HepG2 (cell line): ENCODE data around the gene EYA3. TPM values are rescaled to one million over a fixed set of nuclear protein-coding genes. Genes with fewer than 3 reads are reported as not detected.

Source experiments
- ATAC-seq: fragments of 200-7000 bp; cut with Tn5 transposase; 3 replicates; pipeline ENCODE4 v1.9.1; 2020; ENCODE audit warnings: mild to moderate bottlenecking, moderate library complexity
- BruUV-seq: library from RNA; stranded (reverse); fragments of 400-500 nt; replicated peaks from 2 replicates; lab custom pipeline; 2021; lab: Mats Ljungman, UMichigan
- CTCF ChIA-PET: fragments of 300-600 bp; formaldehyde crosslinking; extraction: SDS; loops from one replicate; lab custom pipeline; 2021; ENCODE audit warnings: low total read pairs, inconsistent platforms, low intra/inter-chr PET ratio; lab: Yijun Ruan, JAX
- POLR2A ChIA-PET: fragments of 350-600 bp; sonication (Branson Sonifier 250); formaldehyde crosslinking; loops from one replicate; lab custom pipeline; 2020; ENCODE audit warnings: antibody characterized with exemption, inconsistent platforms; lab: Yijun Ruan, JAX
- DNase-seq: peaks from one replicate; pipeline ENCODE4 v3.0.0-alpha.2; 2015; ENCODE audit warnings: low spot score
- FAIRE-seq: peaks from 3 replicates; lab custom pipeline; 2011; peaks lifted over from hg19 to GRCh38; lab: Jason Lieb, UNC
- H2AFZ ChIP-seq: one replicate; pipeline ENCODE4 v1.6.1; 2011; ENCODE audit warnings: low read length, inconsistent platforms
- H3K27ac ChIP-seq: fragments of 300-600 bp; 3 replicates; pipeline ENCODE4 v1.8.0; 2011; ENCODE audit warnings: mixed run types, mild to moderate bottlenecking, mixed read lengths, low read length, inconsistent platforms; ENCODE audit not compliant: insufficient read depth; ENCODE audit errors: extremely low read length
- H3K27me3 ChIP-seq, 2 experiments: fragments of 200-600 bp in 1 of 2; 2 replicates in 1 of 2; 3 replicates in 1 of 2; pipeline versions ENCODE4 v1.6.0 to v1.8.0; 2011; ENCODE audit warnings: low read length in 2 of 2, mild to moderate bottlenecking in 2 of 2, moderate library complexity in 2 of 2, inconsistent platforms in 1 of 2; ENCODE audit not compliant: insufficient read depth in 2 of 2, control insufficient read depth in 1 of 2
- H3K36me3 ChIP-seq, 2 experiments: fragments of 200-600 bp in 1 of 2; replicated peaks in 1 of 2; 2 replicates in 1 of 2; 3 replicates in 1 of 2; pipeline versions ENCODE4 v1.5.1 to v1.8.0; 2011; ENCODE audit warnings: low read length in 2 of 2, inconsistent platforms in 1 of 2; ENCODE audit not compliant: insufficient read depth in 2 of 2, control insufficient read depth in 1 of 2
- H3K4me1 ChIP-seq: 2 replicates; pipeline ENCODE4 v1.5.1; 2012; ENCODE audit warnings: low read length, inconsistent platforms; ENCODE audit not compliant: insufficient read depth
- H3K4me2 ChIP-seq: 2 replicates; pipeline ENCODE4 v1.6.0; 2011; ENCODE audit warnings: low read depth, low read length, inconsistent platforms
- H3K4me3 ChIP-seq, 3 experiments: fragments of 200-600 bp in 1 of 3; sonication (generic), shearing (Covaris generic) in 1 of 3; replicated peaks in 1 of 3; 2 replicates each; pipeline ENCODE4 v1.5.1; 2011 to 2016; ENCODE audit warnings: low read length in 3 of 3, inconsistent platforms in 2 of 3, low read depth in 2 of 3, mild to moderate bottlenecking in 2 of 3, control low read depth in 1 of 3, mixed read lengths in 1 of 3; ENCODE audit not compliant: insufficient read depth in 1 of 3
- H3K79me2 ChIP-seq: one replicate; pipeline ENCODE4 v1.6.1; 2011; ENCODE audit warnings: low read length, inconsistent platforms; ENCODE audit not compliant: insufficient read depth
- H3K9ac ChIP-seq: 2 replicates; pipeline ENCODE4 v1.6.0; 2011; ENCODE audit warnings: mild to moderate bottlenecking, low read depth, low read length, inconsistent platforms; ENCODE audit not compliant: insufficient read depth
- H3K9me3 ChIP-seq: 2 replicates; pipeline ENCODE4 v1.5.1; 2012; ENCODE audit warnings: mild to moderate bottlenecking, low read length
- H4K20me1 ChIP-seq: 2 replicates; pipeline ENCODE4 v1.6.0; 2011; ENCODE audit warnings: inconsistent platforms, mild to moderate bottlenecking, low read length, moderate library complexity; ENCODE audit not compliant: insufficient read depth
- ISX ChIP-seq: sonication (generic); formaldehyde crosslinking; conservative IDR thresholded peaks from 2 replicates; pipeline ENCODE4 v1.5.0; 2020; ENCODE audit warnings: missing genetic modification reagents
- PAX8 ChIP-seq: sonication (generic); formaldehyde crosslinking; IDR thresholded peaks from 2 replicates; pipeline ENCODE4 v1.8.0; 2022; ENCODE audit warnings: mild to moderate bottlenecking, missing genetic modification reagents, borderline replicate concordance
- TCF12 ChIP-seq, 2 experiments: fragments of 450-650 bp in 1 of 2; sonication (generic) in 1 of 2; formaldehyde crosslinking in 1 of 2; IDR thresholded peaks; 2 replicates each; pipeline versions ENCODE4 v1.6.1 to v1.8.0; 2017 to 2022; ENCODE audit warnings: antibody characterized with exemption in 1 of 2, mild to moderate bottlenecking in 1 of 2, missing genetic modification reagents in 1 of 2, moderate library complexity in 1 of 2
- THAP11 ChIP-seq: IDR thresholded peaks from 2 replicates; pipeline ENCODE4 v1.6.1; 2016; ENCODE audit warnings: missing biosample characterization, missing genetic modification reagents
- TOPORS ChIP-seq: sonication (generic); formaldehyde crosslinking; IDR thresholded peaks from 2 replicates; pipeline ENCODE4 v1.8.0; 2023; ENCODE audit warnings: mild to moderate bottlenecking, missing genetic modification reagents
- ZNF598 ChIP-seq: sonication (generic); formaldehyde crosslinking; IDR thresholded peaks from 2 replicates; pipeline ENCODE4 v1.5.1; 2020; ENCODE audit warnings: mild to moderate bottlenecking, missing genetic modification reagents, borderline replicate concordance
- ZNF629 ChIP-seq: sonication (generic); formaldehyde crosslinking; conservative IDR thresholded peaks from 2 replicates; pipeline ENCODE4 v1.5.0; 2020; ENCODE audit warnings: missing genetic modification reagents
- WGBS: methylation state at CpG from one replicate; pipeline ENCODE4 v1.1.6; 2017; ENCODE audit warnings: low lambda C conversion rate; 5-methylcytosine and 5-hydroxymethylcytosine counted together
- in situ Hi-C: cut with HindIII; loops from 2 replicates; pipeline ENCODE4 v1.10.0; 2017; ENCODE audit warnings: low pct_unique_long_range_greater_than_20kb; ENCODE audit not compliant: extremely low pct_ligation_motif_present
- intact Hi-C: fragments of 100-400 bp; cut with micrococcal nuclease; formaldehyde crosslinking; loops from one replicate; pipeline ENCODE4 v1.10.0; 2022; ENCODE audit not compliant: unreplicated experiment
- polyA plus RNA-seq, 8 experiments: library from polyadenylated mRNA; depleted of rRNA in 3 of 8; stranded (reverse) in 7 of 8; unstranded in 1 of 8; fragments of >200 nt; fragmentation: Illumina TruSeq in 4 of 8; extraction: Trizol in 4 of 8; gene quantifications; 2 replicates each; pipeline versions ENCODE4 v1.2.1 to v1.2.3, GENCODE V29; 2011 to 2016; ENCODE audit warnings: low read depth in 4 of 8, missing spikeins in 1 of 8, mixed read lengths in 1 of 8; ENCODE audit not compliant: insufficient read depth in 1 of 8
- total RNA-seq, 5 experiments: library from RNA; depleted of rRNA; stranded (reverse); fragments of >200 nt; fragmentation: Illumina TruSeq; extraction: Trizol; gene quantifications; 2 replicates each; pipeline ENCODE4 v1.2.3, GENCODE V29; 2016; ENCODE audit warnings: low read depth in 1 of 5
- TF ChIP-seq, protein P1 (sequence below): fragments of 450-650 bp; IDR thresholded peaks from 2 replicates; pipeline ENCODE4 v1.6.1; 2016
- TF ChIP-seq, protein P2 (sequence below), 2 experiments: sonication (generic) in 1 of 2; formaldehyde crosslinking in 1 of 2; IDR thresholded peaks; 2 replicates each; pipeline versions ENCODE4 v1.4.0 to v1.6.1; 2016 to 2020; ENCODE audit warnings: borderline replicate concordance in 1 of 2, low read depth in 1 of 2, mild to moderate bottlenecking in 1 of 2, missing genetic modification reagents in 1 of 2
- TF ChIP-seq, protein P3 (sequence below): IDR thresholded peaks from 2 replicates; pipeline ENCODE4 v1.6.1; 2016; ENCODE audit warnings: missing compliant biosample characterization, missing genetic modification reagents, borderline replicate concordance

The EYA3 gene
- total and polyA plus RNA-seq, 2 of the 13 experiments (the other 11 are each of a cell fraction or from before 2014, with no cell fraction given) = 13.9 to 19.7 TPM

DNA sequence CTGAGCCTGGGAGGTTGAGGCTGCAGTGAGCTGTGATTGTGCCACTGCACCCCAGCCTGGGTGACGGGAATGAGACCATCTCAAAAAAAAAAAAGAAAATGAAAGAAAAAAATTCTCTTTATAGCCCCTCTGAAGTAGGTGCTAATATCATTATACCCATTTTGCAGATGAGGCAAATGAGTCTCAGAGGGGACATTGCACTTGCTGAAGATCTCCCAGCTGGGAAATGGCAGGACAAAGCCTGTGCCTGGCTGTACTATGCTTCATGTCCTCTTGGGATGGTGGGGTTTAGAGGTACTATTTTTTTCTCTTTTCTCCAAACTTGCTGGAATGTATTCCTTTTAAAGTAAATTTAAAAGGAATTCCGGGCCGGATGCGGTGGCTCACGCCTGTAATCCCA, 152.0 kb downstream of the EYA3 start:
- CTCF ChIA-PET = no interaction called here

DNA sequence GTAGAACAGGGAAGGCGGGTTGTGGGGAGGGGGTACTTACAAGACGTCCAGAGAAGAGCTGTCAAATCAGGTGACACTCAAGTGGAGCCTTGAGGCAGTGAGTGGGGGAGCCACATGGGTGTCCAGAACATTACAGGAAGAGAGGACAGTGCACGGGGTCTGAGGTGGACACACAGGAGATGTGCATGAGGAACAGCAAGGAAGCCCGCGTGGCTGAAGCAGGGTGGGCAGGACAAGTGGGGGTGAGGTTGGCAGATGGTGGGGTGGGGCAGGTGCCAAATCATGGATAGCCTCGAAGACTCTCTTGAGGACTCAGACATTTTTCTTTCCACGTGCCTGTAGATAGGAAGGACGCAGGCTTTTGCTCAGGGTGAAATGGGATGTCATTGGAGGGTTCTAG, 152.7 kb downstream of the EYA3 start:
- Histone ChIP-seq H3K4me1 (peaks cover 30% of the 10 kb centered on the region), H3K9me3 (no peaks in the 10 kb centered on the region), H3K4me3 (peak overlapping the region in 2 of 3 experiments; percentile 52 to 70; a peak in 4 of 6 replicates), H3K27me3 (no peaks in the 10 kb centered on the region), H3K9ac (peak overlapping the region; percentile 52; the same call in 1 of the 2 replicates), H3K27ac (no peak overlapping the region), H2AFZ (peak overlapping the region; percentile 64), H4K20me1 (no peaks in the 10 kb centered on the region), H3K79me2 (no peaks in the 10 kb centered on the region), H3K4me2 (peak overlapping the region; percentile 97), H3K36me3 (no peaks in the 10 kb centered on the region)
- 26% methylated on average over 8 of the region's 8 CpGs for WGBS
- no peak for DNase-seq
- ATAC-seq = no peak; the same call in 2 of the 3 replicates
- ChIA-PET CTCF (no interaction called here), POLR2A (interaction anchor here (0.8 to 1.1 kb wide), 3 partner anchors 8 to 105 kb away, joined by 3 to 4 read pairs (median 3); partner anchors contain the start of gene PPP1R8)
- BruUV-seq = no TSS peak
- in situ Hi-C loops (loop anchor here (10.0 kb wide), 1 partner anchor 81 kb away; no protein-coding TSS in a partner anchor), intact Hi-C loops (loop anchor here (1.0 kb wide), 1 partner anchor 8 kb away; no protein-coding TSS in a partner anchor)
- FAIRE-seq = no peak
- no peak for TF ChIP-seq TOPORS (CRISPR knock-in tag)
- TF ChIP-seq ISX (CRISPR knock-in tag) = no peak
- TF ChIP-seq TCF12 (IDR thresholded peaks at IDR 0.05) = no peak
- TF ChIP-seq TCF12 (CRISPR knock-in tag; IDR thresholded peaks at IDR 0.05) = no peak
- TF ChIP-seq ZNF598 (CRISPR knock-in tag) = no peak
- TF ChIP-seq, protein P1, sequence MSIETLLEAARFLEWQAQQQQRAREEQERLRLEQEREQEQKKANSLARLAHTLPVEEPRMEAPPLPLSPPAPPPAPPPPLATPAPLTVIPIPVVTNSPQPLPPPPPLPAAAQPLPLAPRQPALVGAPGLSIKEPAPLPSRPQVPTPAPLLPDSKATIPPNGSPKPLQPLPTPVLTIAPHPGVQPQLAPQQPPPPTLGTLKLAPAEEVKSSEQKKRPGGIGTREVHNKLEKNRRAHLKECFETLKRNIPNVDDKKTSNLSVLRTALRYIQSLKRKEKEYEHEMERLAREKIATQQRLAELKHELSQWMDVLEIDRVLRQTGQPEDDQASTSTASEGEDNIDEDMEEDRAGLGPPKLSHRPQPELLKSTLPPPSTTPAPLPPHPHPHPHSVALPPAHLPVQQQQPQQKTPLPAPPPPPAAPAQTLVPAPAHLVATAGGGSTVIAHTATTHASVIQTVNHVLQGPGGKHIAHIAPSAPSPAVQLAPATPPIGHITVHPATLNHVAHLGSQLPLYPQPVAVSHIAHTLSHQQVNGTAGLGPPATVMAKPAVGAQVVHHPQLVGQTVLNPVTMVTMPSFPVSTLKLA = no peak
- TF ChIP-seq, protein P2, sequence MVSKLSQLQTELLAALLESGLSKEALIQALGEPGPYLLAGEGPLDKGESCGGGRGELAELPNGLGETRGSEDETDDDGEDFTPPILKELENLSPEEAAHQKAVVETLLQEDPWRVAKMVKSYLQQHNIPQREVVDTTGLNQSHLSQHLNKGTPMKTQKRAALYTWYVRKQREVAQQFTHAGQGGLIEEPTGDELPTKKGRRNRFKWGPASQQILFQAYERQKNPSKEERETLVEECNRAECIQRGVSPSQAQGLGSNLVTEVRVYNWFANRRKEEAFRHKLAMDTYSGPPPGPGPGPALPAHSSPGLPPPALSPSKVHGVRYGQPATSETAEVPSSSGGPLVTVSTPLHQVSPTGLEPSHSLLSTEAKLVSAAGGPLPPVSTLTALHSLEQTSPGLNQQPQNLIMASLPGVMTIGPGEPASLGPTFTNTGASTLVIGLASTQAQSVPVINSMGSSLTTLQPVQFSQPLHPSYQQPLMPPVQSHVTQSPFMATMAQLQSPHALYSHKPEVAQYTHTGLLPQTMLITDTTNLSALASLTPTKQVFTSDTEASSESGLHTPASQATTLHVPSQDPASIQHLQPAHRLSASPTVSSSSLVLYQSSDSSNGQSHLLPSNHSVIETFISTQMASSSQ (IDR thresholded peaks at IDR 0.05; ENCODE audit: low read depth) = no peak
- TF ChIP-seq, protein P2 (CRISPR knock-in tag; IDR thresholded peaks at IDR 0.05; ENCODE audit: borderline replicate concordance) = no peak
- no peak for TF ChIP-seq PAX8 (CRISPR knock-in tag)
- TF ChIP-seq, protein P3, sequence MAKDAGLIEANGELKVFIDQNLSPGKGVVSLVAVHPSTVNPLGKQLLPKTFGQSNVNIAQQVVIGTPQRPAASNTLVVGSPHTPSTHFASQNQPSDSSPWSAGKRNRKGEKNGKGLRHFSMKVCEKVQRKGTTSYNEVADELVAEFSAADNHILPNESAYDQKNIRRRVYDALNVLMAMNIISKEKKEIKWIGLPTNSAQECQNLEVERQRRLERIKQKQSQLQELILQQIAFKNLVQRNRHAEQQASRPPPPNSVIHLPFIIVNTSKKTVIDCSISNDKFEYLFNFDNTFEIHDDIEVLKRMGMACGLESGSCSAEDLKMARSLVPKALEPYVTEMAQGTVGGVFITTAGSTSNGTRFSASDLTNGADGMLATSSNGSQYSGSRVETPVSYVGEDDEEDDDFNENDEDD (CRISPR knock-in tag) = no peak

More for the DNA sequence above, 152.0 kb downstream of the EYA3 start:
- Histone ChIP-seq H4K20me1 (no peaks in the 10 kb centered on the region), H3K4me2 (no peak overlapping the region), H3K27me3 (no peaks in the 10 kb centered on the region), H3K9me3 (no peaks in the 10 kb centered on the region), H3K4me1 (peaks cover 33% of the 10 kb centered on the region), H3K79me2 (no peaks in the 10 kb centered on the region), H3K9ac (no peak overlapping the region), H3K36me3 (no peaks in the 10 kb centered on the region), H3K4me3 (no peak overlapping the region), H3K27ac (no peak overlapping the region)
- POLR2A ChIA-PET = no interaction called here
- intact Hi-C loops = no loop called here
- WGBS = 62% methylated on average over 5 of the region's 5 CpGs
- TF ChIP-seq THAP11 (no peak), ZNF629 (CRISPR knock-in tag) (peak; percentile 79)
- TF ChIP-seq, all 625 proteins: peak for 1
- ATAC-seq (no peak), DNase-seq (no peak), FAIRE-seq (no peak)
- BruUV-seq = no TSS peak
- in situ Hi-C loops = loop anchor here (10.0 kb wide), 1 partner anchor 82 kb away; no protein-coding TSS in a partner anchor
- H2AFZ ChIP-seq = no peak overlapping the region
